HG03521 (cell line): Measurements from ENCODE around the gene PAAF1.
A peak's percentile ranks its signal among the peaks of the same experiment; 100 is the strongest.

Experiments
- ATAC-seq: cut with Tn5 transposase; IDR thresholded peaks from one replicate; pipeline ENCODE4 v1.9.1; 2021; ENCODE audit warnings: mild to moderate bottlenecking, moderate library complexity; ENCODE audit not compliant: unreplicated experiment

PAAF1 gene

GRCh38 chr11:73944901-73945300, 68.1 kb downstream of the PAAF1 start:
- no peak for ATAC-seq

GRCh38 chr11:73945396-73945795, 68.6 kb downstream of the PAAF1 start:
- no peak for ATAC-seq

- ATAC-seq: no peak
These were observed 70.1 kb downstream of the PAAF1 start for GRCh38 chr11:73946798-73947458.

GRCh38 chr11:73949246-73949645, 72.4 kb downstream of the PAAF1 start:
- ATAC-seq: no peak

GRCh38 chr11:73949912-73950311, 73.1 kb downstream of the PAAF1 start:
- ATAC-seq: no peak

GRCh38 chr11:73950869-73951710, 74.3 kb downstream of the PAAF1 start, which contains the start of gene DNAJB13:
Gene DNAJB13 (plus strand): TSS chr11:73951026. CDS start chr11:73951070, 44 bp downstream.
- peak; percentile 79 for ATAC-seq

- no peak for ATAC-seq
These were observed 75.0 kb downstream of the PAAF1 start for GRCh38 chr11:73951797-73952196.

- ATAC-seq: no peak
These were observed 80.3 kb downstream of the PAAF1 start for GRCh38 chr11:73956876-73957653.

GRCh38 chr11:73957654-73958361, 81.0 kb downstream of the PAAF1 start:
- ATAC-seq: no peak

GRCh38 chr11:73958521-73959141, 81.8 kb downstream of the PAAF1 start:
- ATAC-seq: no peak

GRCh38 chr11:73961321-73961720, 84.5 kb downstream of the PAAF1 start:
- no peak for ATAC-seq

- no peak for ATAC-seq
These were observed 85.4 kb downstream of the PAAF1 start for GRCh38 chr11:73962101-73962705.

- ATAC-seq: no peak
These were observed 87.1 kb downstream of the PAAF1 start for GRCh38 chr11:73963861-73964260.

- no peak for ATAC-seq
These were observed 88.4 kb downstream of the PAAF1 start for GRCh38 chr11:73965076-73965763.

GRCh38 chr11:73965764-73966121, 88.9 kb downstream of the PAAF1 start:
- no peak for ATAC-seq

GRCh38 chr11:73968356-73968966, 91.7 kb downstream of the PAAF1 start:
- no peak for ATAC-seq

GRCh38 chr11:73969091-73969490, 92.3 kb downstream of the PAAF1 start:
- ATAC-seq: no peak

- no peak for ATAC-seq
These were observed 93.4 kb downstream of the PAAF1 start for GRCh38 chr11:73969991-73970800.
